Measurements from ENCODE around the gene SSR3.

The SSR3 gene

DNA sequence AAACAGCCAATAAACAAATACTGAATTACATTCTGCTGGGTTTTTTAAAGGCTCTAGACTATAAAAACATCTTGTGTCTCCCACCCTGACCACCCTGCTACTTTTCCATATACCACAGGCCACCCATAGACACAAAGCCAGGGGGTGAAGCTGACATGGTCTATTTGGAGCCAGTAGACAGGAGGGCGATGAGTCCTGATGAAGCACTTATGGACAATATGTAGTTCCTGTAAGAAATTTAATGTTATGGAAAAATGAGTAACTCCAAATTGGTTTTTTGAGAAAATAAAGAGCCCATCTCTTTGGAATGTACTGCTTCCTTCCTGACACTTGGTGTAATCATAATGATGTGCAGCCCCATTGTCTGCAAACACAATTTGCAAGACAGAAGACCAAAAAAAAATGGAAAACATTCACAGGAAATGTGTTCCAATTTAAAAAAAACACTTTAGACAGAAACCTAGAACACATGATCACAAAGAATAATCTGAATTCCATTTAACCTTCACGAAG, 11.8 kb downstream of the SSR3 start:
- H3K79me2 ChIP-seq (ENCODE audit: low read length): peaks cover 53% of the 10 kb centered on the region
- no peak overlapping the region for H3K4me2 ChIP-seq (ENCODE audit: low read depth, low read length)
- peaks cover 35% of the 10 kb centered on the region for H3F3A ChIP-seq (ENCODE audit: insufficient read depth, low read length)
- H2AFZ ChIP-seq (ENCODE audit: low read length): no peak overlapping the region
- H3K9me3 ChIP-seq (replicated peaks; ENCODE audit: insufficient read depth, low read length): no peaks in the 10 kb centered on the region
- TF ChIP-seq, protein P1, sequence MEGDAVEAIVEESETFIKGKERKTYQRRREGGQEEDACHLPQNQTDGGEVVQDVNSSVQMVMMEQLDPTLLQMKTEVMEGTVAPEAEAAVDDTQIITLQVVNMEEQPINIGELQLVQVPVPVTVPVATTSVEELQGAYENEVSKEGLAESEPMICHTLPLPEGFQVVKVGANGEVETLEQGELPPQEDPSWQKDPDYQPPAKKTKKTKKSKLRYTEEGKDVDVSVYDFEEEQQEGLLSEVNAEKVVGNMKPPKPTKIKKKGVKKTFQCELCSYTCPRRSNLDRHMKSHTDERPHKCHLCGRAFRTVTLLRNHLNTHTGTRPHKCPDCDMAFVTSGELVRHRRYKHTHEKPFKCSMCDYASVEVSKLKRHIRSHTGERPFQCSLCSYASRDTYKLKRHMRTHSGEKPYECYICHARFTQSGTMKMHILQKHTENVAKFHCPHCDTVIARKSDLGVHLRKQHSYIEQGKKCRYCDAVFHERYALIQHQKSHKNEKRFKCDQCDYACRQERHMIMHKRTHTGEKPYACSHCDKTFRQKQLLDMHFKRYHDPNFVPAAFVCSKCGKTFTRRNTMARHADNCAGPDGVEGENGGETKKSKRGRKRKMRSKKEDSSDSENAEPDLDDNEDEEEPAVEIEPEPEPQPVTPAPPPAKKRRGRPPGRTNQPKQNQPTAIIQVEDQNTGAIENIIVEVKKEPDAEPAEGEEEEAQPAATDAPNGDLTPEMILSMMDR (IDR thresholded peaks at IDR 0.05; ENCODE audit: low read length): no peak
- TF ChIP-seq EZH2 (optimal IDR thresholded peaks at IDR 0.05; ENCODE audit: low read depth, low read length) (no peak), EZH2phosphoT487 (IDR thresholded peaks at IDR 0.05; ENCODE audit: low read length) (no peak)
- H3K4me3 ChIP-seq (ENCODE audit: low read length): no peak overlapping the region
- H3K9ac ChIP-seq (ENCODE audit: low read length): no peak overlapping the region
- H3K27ac ChIP-seq (ENCODE audit: low read length): no peak overlapping the region
- H3K27me3 ChIP-seq (replicated peaks; ENCODE audit: insufficient read depth, low read length): no peaks in the 10 kb centered on the region
- H3K9me2 ChIP-seq (replicated peaks; ENCODE audit: insufficient read depth, low read length): no peaks in the 10 kb centered on the region
- H3K36me3 ChIP-seq (replicated peaks; ENCODE audit: insufficient read depth, low read length): peaks cover 51% of the 10 kb centered on the region
- DNase-seq: no peak
- H3K4me1 ChIP-seq (ENCODE audit: low read length): 0 out of 2 replicates have a peak, but pooled peaks cover 2% of the 10 kb centered on the region
- H4K20me1 ChIP-seq (ENCODE audit: insufficient read depth, low read length): peaks cover 12% of the 10 kb centered on the region

- no peak overlapping the region for H3K4me2 ChIP-seq (ENCODE audit: low read depth, low read length)
- peaks cover 12% of the 10 kb centered on the region for H4K20me1 ChIP-seq (ENCODE audit: insufficient read depth, low read length)
- TF ChIP-seq, protein P1 (IDR thresholded peaks at IDR 0.05; ENCODE audit: low read length): no peak
- no peak for TF ChIP-seq EZH2phosphoT487 (IDR thresholded peaks at IDR 0.05; ENCODE audit: low read length)
- no peak for TF ChIP-seq EZH2 (optimal IDR thresholded peaks at IDR 0.05; ENCODE audit: low read depth, low read length)
- H3K27ac ChIP-seq (ENCODE audit: low read length): no peak overlapping the region
- H3K4me3 ChIP-seq (ENCODE audit: low read length): no peak overlapping the region
- DNase-seq: no peak
- peaks cover 44% of the 10 kb centered on the region for H3K36me3 ChIP-seq (replicated peaks; ENCODE audit: insufficient read depth, low read length)
- H2AFZ ChIP-seq (ENCODE audit: low read length): no peak overlapping the region
- peaks cover 45% of the 10 kb centered on the region for H3K79me2 ChIP-seq (ENCODE audit: low read length)
- H3K4me1 ChIP-seq (ENCODE audit: low read length): no peaks in the 10 kb centered on the region
- H3K9me3 ChIP-seq (replicated peaks; ENCODE audit: insufficient read depth, low read length): no peaks in the 10 kb centered on the region
- H3K9ac ChIP-seq (ENCODE audit: low read length): no peak overlapping the region
- peaks cover 35% of the 10 kb centered on the region for H3F3A ChIP-seq (ENCODE audit: insufficient read depth, low read length)
- no peaks in the 10 kb centered on the region for H3K27me3 ChIP-seq (replicated peaks; ENCODE audit: insufficient read depth, low read length)
- no peaks in the 10 kb centered on the region for H3K9me2 ChIP-seq (replicated peaks; ENCODE audit: insufficient read depth, low read length)
Observed at GRCh38 chr3:156542101-156543042, 12.5 kb downstream of the SSR3 start.

DNA sequence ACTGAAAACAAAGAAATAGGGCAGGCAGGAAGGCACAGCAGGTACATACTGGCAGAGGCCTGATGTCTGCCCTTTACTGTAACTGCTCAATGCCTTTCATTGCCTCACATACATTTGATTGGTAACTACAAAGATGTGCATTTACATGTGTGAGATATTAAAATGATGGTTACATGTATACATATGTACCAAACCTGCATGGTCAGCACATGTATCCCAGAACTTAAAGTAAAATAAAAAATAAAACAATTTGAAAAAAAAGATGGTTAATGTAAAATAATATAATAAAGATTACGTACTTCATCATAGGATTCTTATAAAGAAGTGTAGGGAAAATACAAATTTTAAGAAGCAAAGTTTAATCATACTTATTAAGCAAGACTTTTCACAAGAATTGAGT, 15.1 kb downstream of the SSR3 start:
- H4K20me1 ChIP-seq (ENCODE audit: insufficient read depth, low read length): peaks cover under 1% of the 10 kb centered on the region
- no peak overlapping the region for H3K4me3 ChIP-seq (ENCODE audit: low read length)
- H3K9me2 ChIP-seq (replicated peaks; ENCODE audit: insufficient read depth, low read length): no peaks in the 10 kb centered on the region
- no peak overlapping the region for H3K4me2 ChIP-seq (ENCODE audit: low read depth, low read length)
- TF ChIP-seq EZH2 (optimal IDR thresholded peaks at IDR 0.05; ENCODE audit: low read depth, low read length) (no peak), EZH2phosphoT487 (IDR thresholded peaks at IDR 0.05; ENCODE audit: low read length) (no peak)
- TF ChIP-seq, protein P1 (IDR thresholded peaks at IDR 0.05; ENCODE audit: low read length): no peak
- H2AFZ ChIP-seq (ENCODE audit: low read length): no peak overlapping the region
- no peak overlapping the region for H3K27ac ChIP-seq (ENCODE audit: low read length)
- H3K9ac ChIP-seq (ENCODE audit: low read length): no peak overlapping the region
- H3K4me1 ChIP-seq (ENCODE audit: low read length): no peaks in the 10 kb centered on the region
- peaks cover 27% of the 10 kb centered on the region for H3K36me3 ChIP-seq (replicated peaks; ENCODE audit: insufficient read depth, low read length)
- H3F3A ChIP-seq (ENCODE audit: insufficient read depth, low read length): peaks cover 25% of the 10 kb centered on the region
- H3K27me3 ChIP-seq (replicated peaks; ENCODE audit: insufficient read depth, low read length): no peaks in the 10 kb centered on the region
- DNase-seq: no peak
- H3K79me2 ChIP-seq (ENCODE audit: low read length): peaks cover 20% of the 10 kb centered on the region
- H3K9me3 ChIP-seq (replicated peaks; ENCODE audit: insufficient read depth, low read length): no peaks in the 10 kb centered on the region
